Loucy (cell line): ENCODE measurements around the gene RAB35.

Source experiments
- CTCF ChIP-seq: fragments of 200-600 bp; sonication (generic); conservative IDR thresholded peaks from 2 replicates; pipeline ENCODE4 v1.5.1; 2014; ENCODE audit warnings: mild to moderate bottlenecking, antibody characterized with exemption, low read length
- EZH2phosphoT487 ChIP-seq: fragments of 200-600 bp; IDR thresholded peaks from 2 replicates; pipeline ENCODE4 v1.6.1; 2018; ENCODE audit warnings: antibody characterized with exemption, mild to moderate bottlenecking, moderate library complexity, borderline replicate concordance

GRCh38 chr12:120148011-120148410 is 31.5 kb upstream of the RAB35 start:
- no peak for TF ChIP-seq CTCF
- no peak for TF ChIP-seq EZH2phosphoT487
